ENCODE data around the gene C22orf23. TPM values are rescaled to one million over a fixed set of nuclear protein-coding genes. Genes with fewer than 3 reads are reported as not detected.

C22orf23 gene
- total RNA-seq, 1 donor from 2014 or later = 0.54 TPM

DNA sequence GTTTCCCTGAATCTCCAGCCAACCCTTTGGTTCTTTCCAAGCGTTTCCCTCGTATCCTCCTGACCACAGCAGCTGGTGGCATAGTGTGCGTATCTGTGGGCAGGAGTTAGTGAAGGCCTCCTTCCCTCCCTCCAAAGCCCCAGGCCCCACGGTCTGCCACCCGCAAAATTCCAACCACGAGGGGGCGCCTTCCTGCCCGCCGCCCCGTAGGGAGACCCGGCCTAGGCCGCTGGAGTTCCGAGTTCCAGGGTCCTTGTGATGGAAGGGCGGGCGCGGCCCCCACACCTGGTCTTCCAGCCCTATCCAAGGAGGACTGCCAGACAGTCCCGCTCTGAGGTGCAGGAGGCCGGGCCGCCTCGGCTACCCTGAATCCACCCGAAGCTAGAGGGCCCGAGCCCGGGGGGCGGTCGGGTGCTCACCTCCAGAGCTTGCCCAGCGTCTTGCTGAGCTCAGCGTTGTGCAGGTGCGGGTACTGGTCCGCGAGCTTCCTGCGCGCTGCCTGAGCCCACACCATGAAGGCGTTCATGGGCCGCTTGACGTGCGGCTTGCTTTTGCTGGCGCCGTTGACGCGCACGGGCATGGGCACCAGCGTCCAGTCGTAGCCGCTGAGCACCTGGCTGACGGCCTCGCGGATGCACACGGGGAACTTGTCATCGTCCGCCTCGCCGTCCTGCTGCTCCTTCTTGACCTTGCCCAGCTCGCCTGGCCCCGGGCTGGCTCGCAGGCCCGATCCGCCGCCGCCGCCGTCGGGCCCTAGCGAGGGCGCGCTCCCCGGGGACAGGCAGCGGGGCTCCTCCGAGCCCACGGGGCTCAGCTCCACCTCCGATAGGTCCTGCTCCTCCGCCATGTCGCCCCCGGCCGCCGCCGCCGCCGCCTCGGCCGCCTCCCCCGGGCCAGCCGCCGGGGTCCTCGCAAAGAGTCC is 29.8 kb upstream of the C22orf23 start:
- peak; percentile 69 for DNase-seq (ENCODE audit: low spot score)
- Mint-ChIP-seq H3K27me3 (ENCODE audit: unreplicated experiment) (peaks cover 10% of the 10 kb centered on the region), H3K4me1 (ENCODE audit: unreplicated experiment) (peaks cover 2% of the 10 kb centered on the region), H3K36me3 (ENCODE audit: low read depth, unreplicated experiment) (no peaks in the 10 kb centered on the region), H3K9me3 (ENCODE audit: unreplicated experiment) (no peaks in the 10 kb centered on the region), H3K27ac (ENCODE audit: unreplicated experiment) (no peak overlapping the region), H3K4me3 (ENCODE audit: unreplicated experiment) (no peak overlapping the region)
- TF ChIP-seq, protein P1, sequence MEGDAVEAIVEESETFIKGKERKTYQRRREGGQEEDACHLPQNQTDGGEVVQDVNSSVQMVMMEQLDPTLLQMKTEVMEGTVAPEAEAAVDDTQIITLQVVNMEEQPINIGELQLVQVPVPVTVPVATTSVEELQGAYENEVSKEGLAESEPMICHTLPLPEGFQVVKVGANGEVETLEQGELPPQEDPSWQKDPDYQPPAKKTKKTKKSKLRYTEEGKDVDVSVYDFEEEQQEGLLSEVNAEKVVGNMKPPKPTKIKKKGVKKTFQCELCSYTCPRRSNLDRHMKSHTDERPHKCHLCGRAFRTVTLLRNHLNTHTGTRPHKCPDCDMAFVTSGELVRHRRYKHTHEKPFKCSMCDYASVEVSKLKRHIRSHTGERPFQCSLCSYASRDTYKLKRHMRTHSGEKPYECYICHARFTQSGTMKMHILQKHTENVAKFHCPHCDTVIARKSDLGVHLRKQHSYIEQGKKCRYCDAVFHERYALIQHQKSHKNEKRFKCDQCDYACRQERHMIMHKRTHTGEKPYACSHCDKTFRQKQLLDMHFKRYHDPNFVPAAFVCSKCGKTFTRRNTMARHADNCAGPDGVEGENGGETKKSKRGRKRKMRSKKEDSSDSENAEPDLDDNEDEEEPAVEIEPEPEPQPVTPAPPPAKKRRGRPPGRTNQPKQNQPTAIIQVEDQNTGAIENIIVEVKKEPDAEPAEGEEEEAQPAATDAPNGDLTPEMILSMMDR (IDR thresholded peaks at IDR 0.05; ENCODE audit: unreplicated experiment) = peak; percentile 81

DNA sequence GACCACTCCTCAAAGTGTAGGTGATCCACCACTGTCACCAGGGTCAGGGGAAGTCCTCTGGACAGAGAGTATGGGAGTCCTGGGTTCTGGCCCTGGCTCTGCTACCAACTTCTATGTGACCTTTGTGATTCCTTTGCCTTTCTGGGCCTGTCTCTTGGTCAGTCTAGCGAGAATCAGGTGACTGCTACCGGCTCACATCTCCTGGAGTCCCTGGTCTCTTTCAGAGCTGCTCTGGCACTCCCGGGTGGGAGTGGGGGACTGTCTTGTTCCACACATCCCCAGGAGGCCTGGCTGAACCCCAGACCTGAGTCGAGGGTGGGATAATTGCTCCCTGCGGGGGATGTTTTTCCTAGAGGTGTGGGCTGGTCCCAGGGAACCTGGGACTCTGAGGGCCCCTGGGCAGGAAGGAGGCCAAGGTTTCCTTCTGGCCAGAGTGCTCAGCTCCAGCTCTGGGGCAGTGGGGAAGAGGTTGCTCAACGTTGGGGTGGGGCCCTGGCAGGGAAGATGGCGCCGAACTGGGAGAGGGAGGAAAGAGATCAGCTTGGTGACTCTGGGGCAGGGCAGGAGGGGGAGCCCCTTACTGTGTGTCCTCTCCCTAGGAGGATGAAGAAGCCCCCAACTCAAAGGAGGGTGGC is 28.9 kb upstream of the C22orf23 start:
- H3K27ac Mint-ChIP-seq (ENCODE audit: unreplicated experiment) = no peak overlapping the region
- H3K9me3 Mint-ChIP-seq (ENCODE audit: unreplicated experiment) = no peaks in the 10 kb centered on the region
- TF ChIP-seq, protein P1 (IDR thresholded peaks at IDR 0.05; ENCODE audit: unreplicated experiment) = no peak
- peaks cover 7% of the 10 kb centered on the region for H3K27me3 Mint-ChIP-seq (ENCODE audit: unreplicated experiment)
- DNase-seq (ENCODE audit: low spot score) = no peak
- H3K4me1 Mint-ChIP-seq (ENCODE audit: unreplicated experiment) = peaks cover 2% of the 10 kb centered on the region
- no peaks in the 10 kb centered on the region for H3K36me3 Mint-ChIP-seq (ENCODE audit: low read depth, unreplicated experiment)
- no peak overlapping the region for H3K4me3 Mint-ChIP-seq (ENCODE audit: unreplicated experiment)

DNA sequence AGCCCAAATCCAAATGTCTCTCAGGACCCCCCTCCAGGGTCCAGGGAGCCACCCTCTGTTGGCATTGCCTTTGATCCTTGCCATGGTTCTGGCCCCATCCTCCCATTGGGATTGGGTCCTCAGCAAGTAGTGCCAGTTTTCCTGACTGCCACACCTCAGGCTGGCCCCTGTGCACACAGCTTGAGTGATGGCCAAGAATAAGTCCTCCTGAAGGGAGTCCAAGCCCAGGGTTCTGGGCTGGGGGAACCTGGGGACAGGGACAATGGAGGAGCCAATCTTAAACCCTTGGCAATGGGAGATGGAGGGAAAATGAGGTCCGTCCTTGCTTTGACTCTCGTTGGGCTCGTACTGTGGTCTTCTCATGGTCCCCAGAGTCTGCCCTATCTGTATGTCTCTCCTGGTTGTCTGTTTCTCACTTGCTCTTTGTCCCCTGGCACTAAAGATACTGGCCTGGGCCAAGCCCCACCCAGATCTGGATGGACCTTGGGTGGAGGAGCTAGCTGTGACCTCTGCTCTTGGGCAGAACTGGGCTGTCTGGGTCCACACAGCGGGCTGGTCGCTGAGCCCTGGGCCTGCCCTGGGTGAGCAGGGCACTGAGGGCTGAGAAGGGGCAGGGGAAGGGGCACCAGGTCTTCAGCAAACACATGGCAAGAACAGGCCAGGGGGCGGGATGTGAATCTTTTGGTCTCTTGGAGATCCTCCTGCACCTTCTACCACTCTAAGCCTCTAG is 28.0 kb upstream of the C22orf23 start:
- Mint-ChIP-seq H3K4me3 (ENCODE audit: unreplicated experiment) (no peak overlapping the region), H3K27me3 (ENCODE audit: unreplicated experiment) (peaks cover 7% of the 10 kb centered on the region), H3K36me3 (ENCODE audit: low read depth, unreplicated experiment) (no peaks in the 10 kb centered on the region), H3K27ac (ENCODE audit: unreplicated experiment) (no peak overlapping the region), H3K9me3 (ENCODE audit: unreplicated experiment) (no peaks in the 10 kb centered on the region), H3K4me1 (ENCODE audit: unreplicated experiment) (peaks cover 2% of the 10 kb centered on the region)
- TF ChIP-seq, protein P1 (IDR thresholded peaks at IDR 0.05; ENCODE audit: unreplicated experiment) = no peak
- DNase-seq (ENCODE audit: low spot score) = no peak

DNA sequence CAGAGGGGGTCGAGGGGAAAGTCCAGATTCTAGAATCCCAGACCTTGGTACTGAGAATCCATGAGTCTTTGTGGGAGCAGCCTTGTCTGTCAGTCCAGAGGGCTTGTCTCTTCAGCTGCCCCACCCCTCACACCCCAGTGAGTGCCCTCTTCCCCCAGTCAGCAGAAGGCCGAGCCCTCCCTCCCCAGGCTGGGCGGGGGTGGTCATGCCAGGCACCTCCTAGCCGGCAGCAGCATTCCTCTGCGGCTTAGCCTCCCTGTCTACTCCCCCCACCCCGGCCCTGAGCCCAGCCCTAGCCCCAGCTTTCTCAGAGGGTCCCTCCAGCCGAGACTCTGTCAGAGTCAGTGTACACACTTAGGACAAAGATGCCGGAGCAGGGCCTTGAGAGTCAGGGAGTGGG is 26.4 kb upstream of the C22orf23 start:
- peaks cover 2% of the 10 kb centered on the region for H3K4me1 Mint-ChIP-seq (ENCODE audit: unreplicated experiment)
- no peaks in the 10 kb centered on the region for H3K9me3 Mint-ChIP-seq (ENCODE audit: unreplicated experiment)
- no peak overlapping the region for H3K4me3 Mint-ChIP-seq (ENCODE audit: unreplicated experiment)

More for the DNA sequence above, 26.4 kb upstream of the C22orf23 start:
- no peak for DNase-seq (ENCODE audit: low spot score)
- Mint-ChIP-seq H3K27ac (ENCODE audit: unreplicated experiment) (no peak overlapping the region), H3K27me3 (ENCODE audit: unreplicated experiment) (peaks cover 7% of the 10 kb centered on the region), H3K36me3 (ENCODE audit: low read depth, unreplicated experiment) (peaks cover 7% of the 10 kb centered on the region)
- TF ChIP-seq, protein P1 (IDR thresholded peaks at IDR 0.05; ENCODE audit: unreplicated experiment) = no peak
